Stimulated activated CD8-positive, alpha-beta memory T cell treated with anti-CD3 and anti-CD28 coated beads, Interleukin-2, amount 100 ng/mL, for 1 hour (primary cell): ENCODE results near the gene AHRR.
"Not testable (repeated sequence)": the region's sequence is repeated elsewhere in the genome, so short reads cannot be mapped to it uniquely, and the experiment has no call there.

ENCODE experiments used
- DNase-seq, 2 donors: peaks; one replicate each; pipeline ENCODE4 v3.0.0-alpha.2; 2020; ENCODE audit warnings: low read depth in 2 of 2

AHRR gene

DNA sequence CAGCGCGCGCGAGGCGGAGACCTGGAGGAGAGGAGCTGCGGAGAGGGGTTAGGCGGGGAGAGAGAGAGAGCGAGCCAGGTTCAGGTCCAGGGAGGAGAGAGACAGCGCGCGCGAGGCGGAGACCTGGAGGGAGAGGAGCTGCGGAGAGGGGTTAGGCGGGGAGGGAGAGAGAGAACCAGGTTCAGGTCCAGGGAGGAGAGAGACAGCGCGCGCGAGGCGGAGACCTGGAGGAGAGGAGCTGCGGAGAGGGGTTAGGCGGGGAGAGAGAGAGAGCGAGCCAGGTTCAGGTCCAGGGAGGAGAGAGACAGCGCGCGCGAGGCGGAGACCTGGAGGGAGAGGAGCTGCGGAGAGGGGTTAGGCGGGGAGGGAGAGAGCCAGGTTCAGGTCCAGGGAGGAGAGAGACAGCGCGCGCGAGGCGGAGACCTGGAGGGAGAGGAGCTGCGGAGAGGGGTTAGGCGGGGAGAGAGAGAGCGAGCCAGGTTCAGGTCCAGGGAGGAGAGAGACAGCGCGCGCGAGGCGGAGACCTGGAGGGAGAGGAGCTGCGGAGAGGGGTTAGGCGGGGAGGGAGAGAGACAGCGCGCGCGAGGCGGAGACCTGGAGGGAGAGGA, 152.8 kb downstream of the AHRR start:
- DNase-seq, result not testable (repeated sequence)

DNA sequence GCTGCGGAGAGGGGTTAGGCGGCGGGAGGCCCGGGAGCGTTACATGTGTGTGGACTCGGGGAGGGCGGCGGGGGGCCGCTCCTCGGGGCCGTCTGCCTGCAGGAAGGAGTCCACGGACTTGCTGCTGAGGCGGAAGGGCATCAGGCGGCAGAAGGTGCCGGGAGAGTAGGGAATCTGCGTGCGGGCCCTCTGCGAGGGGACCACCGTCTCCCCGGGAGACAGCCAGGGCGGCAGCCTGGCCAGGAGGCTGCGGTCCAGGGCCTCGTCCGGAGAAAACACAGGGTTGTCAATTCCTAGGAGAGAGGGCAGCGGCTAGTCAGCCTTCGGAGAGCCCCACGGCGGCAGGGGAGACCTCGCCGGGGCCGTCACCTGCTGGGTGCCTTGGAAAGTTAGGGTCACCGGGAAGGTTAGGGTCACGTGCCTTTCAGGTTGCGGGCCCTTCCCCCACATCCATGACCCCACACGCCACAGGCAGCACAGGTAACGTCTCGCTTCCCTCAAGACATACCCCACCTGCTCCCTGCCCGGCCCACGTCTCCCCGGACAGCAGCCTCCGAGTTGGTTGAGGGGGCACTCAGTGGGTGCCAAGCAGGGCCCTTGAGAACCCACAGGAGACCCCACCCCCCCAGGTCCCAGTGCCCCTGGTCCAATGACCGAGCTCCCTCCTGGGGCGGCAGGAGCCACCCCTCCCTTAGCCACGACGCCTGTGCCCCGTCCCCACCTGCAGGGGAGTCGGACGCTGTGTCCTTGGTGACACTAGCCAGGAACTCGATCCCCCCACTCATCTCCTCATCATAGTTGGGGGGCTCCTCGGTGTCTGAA, 153.5 kb downstream of the AHRR start:
- DNase-seq, result no peak

DNA sequence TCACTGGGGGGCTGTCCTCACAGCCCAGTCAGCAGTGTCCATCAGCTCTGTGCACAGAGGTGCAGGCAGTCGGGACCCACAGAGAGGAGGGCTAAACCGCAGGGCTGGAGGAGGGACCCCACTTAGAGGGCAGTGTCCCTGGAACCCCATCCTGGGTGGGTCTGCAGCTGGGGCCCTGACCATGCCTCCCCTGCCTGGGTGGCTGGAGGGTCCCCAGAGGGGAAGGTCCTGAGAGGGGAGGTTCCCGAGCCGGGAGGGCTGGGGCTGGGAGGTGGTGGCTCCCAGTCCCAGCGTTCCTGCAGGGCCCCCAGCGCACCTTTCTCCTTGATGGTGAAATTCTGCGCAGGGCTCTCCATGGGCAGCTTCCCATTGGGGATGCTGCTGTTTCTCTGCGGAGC, 154.2 kb downstream of the AHRR start:
- no peak for DNase-seq

DNA sequence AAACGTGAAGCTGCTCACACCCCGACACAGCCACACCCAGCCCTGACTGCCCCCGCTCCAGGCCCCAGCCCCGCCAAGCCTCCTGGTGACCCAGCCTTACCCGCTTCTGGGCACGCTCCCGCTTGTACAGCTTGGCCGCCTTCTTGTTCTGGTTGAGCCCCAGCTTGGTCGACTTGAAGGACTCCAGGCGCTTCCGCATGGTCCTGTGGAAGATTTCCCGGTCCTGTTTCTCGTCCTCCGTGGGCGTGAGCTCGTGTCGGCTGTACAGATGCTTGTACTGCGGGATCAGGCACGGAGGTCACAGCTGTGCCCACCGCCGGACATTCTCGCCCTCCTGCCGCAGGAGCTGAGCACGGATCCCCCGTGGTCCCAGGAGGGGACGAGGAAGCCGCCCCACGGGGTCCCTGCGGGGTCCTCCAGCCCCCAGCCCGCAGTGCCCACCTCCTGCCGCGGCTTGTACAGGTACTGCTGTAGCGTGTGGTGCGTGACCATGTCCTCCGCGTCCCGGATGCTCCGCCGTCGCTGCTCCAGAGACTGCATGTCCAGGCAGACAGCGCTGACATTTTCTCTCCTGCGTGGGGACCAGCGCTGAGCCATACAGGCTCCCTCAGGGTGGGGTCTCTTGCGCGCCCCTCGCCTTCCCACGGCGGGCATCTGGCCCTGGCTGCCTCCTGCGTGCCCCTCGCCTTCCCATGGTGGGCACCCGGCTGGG, 154.7 kb downstream of the AHRR start:
- DNase-seq, result no peak

DNA sequence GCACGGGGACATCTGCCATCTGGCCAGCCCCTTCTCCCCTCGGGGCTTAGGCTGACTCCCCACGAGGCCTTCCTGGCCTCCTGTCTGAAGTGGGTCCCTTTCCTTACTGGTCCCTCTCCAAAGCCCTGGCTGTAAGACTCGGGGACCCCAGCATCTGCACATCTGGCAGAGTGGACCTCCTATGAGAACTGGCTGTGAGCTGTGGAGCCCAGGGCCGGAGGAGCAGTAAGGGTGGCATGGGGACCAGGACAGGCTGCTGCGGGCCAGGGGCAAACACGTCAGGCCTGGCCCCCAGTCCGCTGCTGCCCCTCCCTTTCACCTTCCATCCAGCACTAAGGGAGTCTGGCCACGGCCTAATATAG, 155.3 kb downstream of the AHRR start:
- DNase-seq, result no peak

DNA sequence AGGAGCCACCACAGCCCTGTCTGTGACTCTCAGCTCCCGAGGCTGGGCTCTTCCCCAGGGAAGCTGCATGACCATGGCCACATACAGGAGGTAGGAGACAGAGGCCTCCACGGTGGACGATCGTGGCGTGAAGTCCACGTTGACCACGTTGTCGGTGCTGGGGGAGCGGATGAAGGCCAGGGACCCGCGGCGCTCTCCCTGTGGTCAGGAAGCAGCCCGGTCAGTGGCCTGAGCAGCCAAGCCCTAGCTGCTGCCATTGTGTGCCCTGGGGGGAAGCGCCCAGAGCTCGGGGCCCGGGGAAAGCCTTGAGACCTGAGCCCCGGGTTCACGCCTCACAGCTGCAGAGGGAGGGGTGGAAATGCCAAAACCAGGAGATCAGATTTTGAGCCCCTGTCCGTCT, 155.7 kb downstream of the AHRR start:
- no peak for DNase-seq

DNA sequence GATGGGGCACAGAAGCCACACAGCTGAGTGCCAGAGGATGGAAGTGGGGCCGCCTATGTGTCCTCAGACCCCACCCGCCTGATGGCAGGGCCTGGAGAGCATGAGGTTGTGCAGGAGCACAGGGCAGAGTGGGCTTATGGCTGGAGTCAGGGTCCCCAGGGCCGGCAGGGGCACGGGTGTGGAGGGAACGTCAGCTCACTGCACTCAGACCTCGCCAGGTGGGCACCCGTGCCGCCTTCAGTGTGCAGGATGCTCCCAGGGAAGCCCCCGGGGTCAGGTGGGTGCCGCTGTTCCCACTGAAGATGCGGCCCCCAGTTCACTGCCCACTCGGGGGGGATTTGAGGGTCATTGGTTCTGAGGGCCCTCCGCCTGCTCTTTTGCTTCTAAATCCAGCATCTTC, 156.4 kb downstream of the AHRR start:
- no peak for DNase-seq

DNA sequence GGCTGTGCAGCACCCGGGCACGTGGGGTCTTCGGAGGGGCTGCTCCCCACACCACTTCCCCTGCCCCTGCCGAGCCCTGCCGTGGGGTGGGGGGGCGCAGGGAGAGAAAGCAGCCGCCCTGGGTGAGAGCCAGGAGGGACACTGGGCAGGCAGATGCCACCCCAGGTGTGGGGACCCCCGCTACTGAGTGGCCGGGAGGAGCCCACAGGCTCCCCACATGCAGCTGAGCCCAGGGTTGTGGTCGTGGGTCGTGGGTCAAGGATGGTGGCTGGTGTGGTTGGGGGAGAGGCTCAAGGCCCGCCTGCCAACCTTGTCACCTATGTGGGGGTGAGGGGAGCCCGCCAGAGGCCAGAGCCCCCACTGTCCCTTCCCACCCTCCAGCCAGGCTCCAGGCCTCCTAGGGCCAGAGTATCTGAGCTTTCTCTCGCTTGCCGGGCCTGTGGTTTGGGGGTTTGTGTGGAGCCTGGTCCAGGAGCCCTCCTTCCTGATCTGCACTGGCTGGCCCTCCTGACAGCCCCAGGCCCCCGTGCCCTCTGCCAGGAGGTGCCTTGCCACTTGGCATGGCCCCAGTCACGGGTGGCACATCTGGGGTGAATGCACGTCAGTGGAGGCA, 157.0 kb downstream of the AHRR start:
- no peak for DNase-seq

DNA sequence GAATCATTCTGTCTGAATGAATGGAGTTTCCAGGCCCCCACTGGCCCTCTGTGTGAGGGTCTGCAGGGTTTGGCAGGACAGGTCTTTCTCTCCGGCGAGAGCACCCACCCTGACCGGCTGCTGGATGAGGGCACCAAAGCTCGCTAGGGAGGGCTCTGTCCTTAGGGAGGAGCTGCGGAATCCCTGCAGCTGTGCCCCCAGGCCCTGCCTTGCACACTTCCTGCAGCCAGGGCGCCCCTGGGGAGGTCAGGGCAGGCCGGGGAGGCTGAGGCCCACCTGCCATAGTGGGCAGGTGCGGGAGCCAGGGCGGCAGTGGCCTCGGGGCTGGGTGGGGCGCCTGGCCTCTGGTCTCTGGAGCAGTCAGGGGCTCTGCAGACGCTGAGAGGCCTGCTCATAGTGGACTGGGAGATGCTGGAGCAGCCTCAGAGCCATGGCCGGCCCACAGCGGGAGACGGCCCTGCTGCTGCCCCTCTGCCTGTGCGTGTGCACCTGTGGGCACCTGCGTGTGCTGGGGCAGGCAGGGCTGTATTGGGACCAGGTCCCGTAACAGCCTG, 157.5 kb downstream of the AHRR start:
- no peak for DNase-seq

DNA sequence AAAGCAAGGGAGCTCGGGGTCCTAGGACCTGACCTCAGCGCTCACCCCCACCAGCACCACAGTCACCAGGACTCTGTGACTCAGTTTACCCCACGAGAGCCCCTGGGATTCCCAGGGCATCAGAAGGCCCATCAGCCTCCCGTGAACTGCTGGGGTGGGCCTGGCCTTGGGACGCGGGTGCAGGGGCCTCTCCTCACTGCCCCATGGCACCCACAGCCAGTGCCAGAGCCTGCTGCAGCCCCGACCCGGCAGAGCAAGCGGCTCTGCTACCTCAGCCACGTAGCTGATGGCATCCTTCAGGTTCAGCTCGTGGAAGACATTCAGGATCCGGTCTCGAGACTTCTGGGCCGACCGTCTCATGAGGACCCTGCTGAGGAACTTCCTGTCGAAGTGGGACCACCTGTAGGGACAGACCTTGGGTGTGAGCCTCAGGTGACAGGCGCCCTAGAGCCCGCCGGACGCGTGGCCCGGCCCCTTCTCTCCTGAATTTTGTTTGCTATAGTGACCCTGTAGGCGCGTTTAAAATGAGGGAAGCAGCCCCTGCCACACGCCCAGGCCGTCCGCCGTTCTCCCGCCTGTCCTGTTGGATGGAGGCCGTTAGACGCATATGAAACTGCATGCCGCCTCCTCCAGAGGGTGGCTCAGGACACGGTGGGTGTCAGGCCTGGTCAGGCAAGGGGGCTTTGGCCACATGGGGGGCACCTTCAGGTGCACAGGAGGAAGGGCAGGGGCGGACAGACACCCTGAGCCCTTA, 158.2 kb downstream of the AHRR start:
- no peak for DNase-seq

DNA sequence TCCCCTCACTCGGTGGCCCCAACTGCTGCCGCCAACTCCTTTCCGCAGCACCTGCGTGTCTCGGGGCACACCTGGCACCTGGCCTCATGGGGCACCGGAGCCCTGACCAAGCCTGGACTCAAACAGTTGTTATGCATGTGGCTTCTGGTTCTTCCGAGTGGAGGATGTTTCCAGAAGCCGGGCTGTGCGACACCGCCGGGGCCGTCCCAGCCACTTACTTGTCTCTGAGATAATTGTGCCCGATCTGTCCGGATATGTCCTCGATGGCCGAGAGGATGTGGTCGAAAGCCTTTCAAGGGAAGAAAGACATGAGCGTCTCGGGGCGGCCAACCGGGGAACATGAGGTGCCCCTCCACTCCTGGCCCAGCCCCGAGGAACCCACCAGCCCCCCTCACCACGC, 159.8 kb downstream of the AHRR start:
- DNase-seq, result no peak

DNA sequence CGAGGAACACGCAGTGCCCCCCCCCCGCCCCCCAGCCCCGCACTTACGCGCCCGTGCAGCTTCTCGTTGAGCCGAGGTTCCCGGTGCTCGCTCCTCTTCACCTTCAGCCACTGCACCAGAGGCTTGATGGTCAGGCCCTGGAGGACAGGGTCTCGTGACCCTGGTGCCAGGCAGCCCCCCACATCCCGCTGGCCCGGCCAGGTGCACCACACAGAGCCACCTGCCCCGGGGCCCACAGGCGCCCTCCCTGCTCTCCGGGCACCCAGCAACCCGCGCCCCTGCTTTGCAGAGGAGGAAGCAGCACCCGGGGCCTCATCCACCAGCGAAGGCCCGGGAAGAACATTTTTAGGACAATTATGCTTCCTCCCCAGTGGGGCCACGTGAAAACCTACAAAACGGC, 160.5 kb downstream of the AHRR start:
- no peak for DNase-seq

DNA sequence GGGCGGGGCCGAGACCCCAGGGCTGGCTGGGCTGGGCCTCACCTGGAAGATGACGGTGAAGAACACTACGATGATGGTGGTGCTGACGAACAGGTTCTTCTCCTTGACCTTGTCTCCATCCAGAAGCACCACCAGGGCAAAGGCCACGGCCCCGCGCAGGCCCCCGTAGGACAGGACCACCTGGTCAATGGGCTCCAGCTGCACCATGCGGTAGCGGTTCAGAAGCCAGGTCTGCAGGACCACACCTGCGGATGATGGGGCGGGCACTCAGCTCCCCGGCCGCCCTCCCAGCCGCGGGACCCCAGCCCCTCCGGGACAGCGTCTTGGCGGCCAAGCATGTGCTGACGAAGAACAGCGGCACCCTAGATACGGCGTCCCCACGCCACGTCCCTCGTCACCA, 161.0 kb downstream of the AHRR start:
- no peak for DNase-seq

DNA sequence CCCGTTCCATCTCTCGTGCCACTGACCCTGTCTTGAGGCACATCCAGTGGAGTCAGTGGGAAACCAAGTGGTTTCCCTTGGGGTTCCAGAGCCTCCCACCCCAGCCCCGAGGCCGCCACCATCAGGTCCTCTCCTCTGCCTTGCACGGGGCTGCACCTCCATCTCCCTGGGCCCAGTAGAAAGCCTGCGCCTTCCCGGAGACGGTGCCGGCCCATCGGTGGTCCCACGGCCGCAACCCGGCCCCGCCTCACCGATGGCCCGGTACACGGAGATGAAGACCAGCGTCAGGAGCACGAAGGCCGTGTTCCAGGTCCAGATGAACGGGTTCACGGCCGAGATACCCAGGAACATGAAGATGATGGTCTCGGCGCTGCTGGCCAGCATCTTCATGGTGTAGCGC, 161.5 kb downstream of the AHRR start:
- DNase-seq, result no peak

DNA sequence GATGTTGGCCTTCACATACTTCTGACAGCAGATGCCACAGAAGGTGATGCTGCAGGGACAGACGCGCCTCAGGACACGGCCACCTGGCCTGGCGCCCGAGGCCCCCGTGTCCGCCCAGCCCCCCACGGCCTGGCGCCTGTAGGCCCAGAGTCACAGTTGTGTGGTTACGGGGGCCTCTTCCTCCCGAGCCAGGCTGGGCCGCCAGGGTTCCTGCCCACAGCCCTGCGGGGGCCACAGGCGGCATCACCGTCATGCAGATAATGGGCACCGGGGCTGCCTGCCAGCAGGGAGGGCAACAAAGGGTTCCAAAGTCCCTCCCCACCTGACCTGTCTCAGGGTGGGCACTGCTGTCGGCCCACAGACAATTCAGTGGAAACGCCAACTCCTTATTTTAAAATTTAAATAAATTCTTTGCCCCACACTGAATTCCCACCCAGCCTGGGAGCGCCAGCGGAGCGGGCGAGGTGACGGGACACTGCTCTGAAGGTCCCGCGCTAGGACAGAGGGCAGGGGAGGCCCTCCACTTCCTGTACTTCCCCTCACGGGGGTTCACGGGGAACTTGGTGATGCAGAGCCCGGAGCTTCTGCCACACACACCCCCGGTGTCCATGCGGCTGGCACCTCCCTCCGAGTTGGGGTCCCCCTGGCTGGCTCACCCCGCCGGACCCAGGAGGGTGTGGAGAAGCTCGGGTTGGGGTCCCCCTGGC, 162.1 kb downstream of the AHRR start:
- DNase-seq, result no peak

DNA sequence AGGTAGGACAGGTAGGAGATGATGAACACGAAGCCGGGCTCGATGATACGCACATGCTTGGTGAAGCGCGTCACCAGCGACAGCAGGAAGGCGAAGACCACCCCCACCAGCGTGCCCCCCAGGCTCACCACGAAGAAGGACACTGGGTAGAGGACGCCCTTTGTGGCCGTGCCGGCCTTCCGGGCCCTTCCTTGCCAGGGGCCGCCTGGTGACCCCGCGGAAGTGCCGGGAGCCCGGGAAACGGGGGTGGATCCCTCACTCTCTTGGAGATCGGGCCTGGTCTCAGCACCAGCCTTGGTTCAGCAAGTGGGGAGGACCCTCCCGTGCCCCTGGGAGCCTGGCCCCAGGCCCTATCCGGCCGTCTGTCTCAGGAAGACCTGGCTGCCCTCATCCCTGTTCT, 163.0 kb downstream of the AHRR start:
- no peak for DNase-seq

DNA sequence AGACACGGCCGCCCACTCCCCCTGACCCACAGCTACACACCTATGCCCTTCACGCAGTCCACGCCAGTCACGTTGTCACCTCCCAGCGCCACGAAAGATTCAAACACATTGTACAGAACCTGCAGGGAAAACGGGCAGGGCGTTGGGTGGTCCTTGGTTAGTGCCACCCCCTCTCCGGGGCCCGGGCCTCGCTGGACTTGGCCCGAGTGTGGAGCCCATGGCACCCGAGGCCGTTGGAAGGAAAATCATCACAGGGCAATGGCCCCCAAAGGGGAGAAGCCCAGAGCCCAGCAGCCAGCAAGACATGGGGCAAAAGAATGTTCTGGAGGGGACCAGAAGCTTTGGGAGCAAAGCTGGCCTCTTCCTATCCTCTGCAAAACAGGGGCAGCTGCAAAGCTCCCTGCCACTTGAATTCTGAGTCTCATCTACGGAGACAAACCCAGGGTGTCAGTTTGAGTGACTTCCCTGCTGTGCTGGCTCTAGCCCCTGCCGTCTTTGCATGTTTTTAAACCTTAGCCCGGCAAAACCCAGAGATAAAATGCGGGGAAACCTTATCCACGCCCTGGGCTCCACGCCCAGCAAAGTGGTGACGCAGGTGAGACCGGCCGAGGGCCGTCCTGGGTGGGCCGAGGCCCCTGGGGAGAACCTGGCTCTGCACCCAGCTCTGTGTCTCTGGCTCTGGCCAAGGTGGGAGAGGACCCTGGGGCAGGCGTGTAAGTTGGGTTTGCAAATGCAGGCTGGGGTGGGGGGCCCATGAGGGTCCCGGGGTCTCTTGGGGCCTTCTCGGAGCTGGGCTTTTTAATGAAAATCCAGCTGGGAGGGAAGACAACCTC, 163.8 kb downstream of the AHRR start:
- DNase-seq, result no peak

DNA sequence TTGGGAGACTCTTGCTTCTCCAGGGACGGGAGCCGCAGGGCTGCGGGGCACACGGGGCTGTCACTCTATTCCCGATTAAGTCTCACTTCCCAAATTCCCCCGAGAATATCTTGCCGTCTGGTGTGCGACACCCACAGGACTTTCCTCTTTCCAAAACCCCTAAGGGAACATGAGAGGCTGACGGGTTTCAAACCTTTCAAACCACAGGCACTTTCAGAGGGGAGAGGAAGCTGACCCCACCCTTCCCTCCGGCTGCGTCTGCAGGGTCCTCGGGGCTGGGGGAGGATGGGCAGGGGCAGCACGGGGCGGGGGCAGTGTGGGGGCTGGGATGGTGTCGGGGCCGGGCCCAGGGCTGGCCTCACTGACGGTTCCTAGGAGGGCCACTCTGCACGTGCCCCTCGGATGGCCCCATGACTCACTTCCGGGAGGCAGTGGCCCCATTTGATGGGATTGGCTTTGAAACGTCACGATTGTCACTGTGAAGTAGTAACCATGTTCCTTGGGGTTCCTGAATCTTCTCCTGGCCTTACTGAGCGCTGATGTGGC, 164.5 kb downstream of the AHRR start:
- DNase-seq, result no peak

DNA sequence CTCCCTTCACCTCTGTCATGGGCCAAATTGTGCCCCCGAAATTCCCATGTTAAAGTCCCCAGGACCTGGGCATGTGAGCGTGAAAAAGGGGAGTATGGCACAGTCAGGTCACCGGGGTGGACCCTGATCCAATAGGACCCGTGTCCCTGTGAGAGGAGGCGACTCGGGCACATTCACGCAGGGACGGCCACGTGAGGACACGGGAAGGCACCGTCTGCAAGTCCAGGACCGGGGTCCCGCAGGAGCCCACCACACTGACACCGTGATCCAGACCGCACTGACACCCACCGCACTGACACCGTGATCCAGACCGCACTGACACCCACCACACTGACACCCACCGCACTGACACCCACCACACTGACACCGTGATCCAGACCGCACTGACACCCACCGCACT, 165.1 kb downstream of the AHRR start:
- DNase-seq, result not testable (repeated sequence)
